DOHH2 (cell line): ENCODE results near the gene LHX3.

ENCODE experiments used
- EZH2phosphoT487 ChIP-seq: fragments of 200-600 bp; sonication (generic); IDR thresholded peaks from 2 replicates; pipeline ENCODE4 v1.6.1; 2017; ENCODE audit warnings: borderline replicate concordance, mild to moderate bottlenecking, antibody characterized with exemption, low read length, moderate library complexity, mixed read lengths
- TF ChIP-seq, protein P1 (sequence below): fragments of 200-600 bp; sonication (generic); IDR thresholded peaks from one replicate; pipeline ENCODE4 v1.5.1; 2014; ENCODE audit warnings: antibody characterized with exemption, mild to moderate bottlenecking, low read depth, low read length; ENCODE audit not compliant: poor library complexity, severe bottlenecking

- TF ChIP-seq, protein P1, sequence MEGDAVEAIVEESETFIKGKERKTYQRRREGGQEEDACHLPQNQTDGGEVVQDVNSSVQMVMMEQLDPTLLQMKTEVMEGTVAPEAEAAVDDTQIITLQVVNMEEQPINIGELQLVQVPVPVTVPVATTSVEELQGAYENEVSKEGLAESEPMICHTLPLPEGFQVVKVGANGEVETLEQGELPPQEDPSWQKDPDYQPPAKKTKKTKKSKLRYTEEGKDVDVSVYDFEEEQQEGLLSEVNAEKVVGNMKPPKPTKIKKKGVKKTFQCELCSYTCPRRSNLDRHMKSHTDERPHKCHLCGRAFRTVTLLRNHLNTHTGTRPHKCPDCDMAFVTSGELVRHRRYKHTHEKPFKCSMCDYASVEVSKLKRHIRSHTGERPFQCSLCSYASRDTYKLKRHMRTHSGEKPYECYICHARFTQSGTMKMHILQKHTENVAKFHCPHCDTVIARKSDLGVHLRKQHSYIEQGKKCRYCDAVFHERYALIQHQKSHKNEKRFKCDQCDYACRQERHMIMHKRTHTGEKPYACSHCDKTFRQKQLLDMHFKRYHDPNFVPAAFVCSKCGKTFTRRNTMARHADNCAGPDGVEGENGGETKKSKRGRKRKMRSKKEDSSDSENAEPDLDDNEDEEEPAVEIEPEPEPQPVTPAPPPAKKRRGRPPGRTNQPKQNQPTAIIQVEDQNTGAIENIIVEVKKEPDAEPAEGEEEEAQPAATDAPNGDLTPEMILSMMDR, result no peak
- no peak for TF ChIP-seq EZH2phosphoT487
Measured at GRCh38 chr9:136243631-136244030, 38.7 kb upstream of the LHX3 start.
